Measurements from ENCODE around the gene CAPZA3.

The CAPZA3 gene

GRCh38 chr12:18703911-18704310 is 34.0 kb upstream of the CAPZA3 start:
- no peak overlapping the region for H3K4me3 ChIP-seq (ENCODE audit: low read depth, low read length)
- no peak for TF ChIP-seq CTCF (IDR thresholded peaks at IDR 0.05; ENCODE audit: low read depth, low read length, missing control alignments)
- DNase-seq (ENCODE audit: low read depth): no peak
- in situ Hi-C loops (cut with HindIII; ENCODE audit: low sequenced_read_pairs): no loop called here

GRCh38 chr12:18706798-18707197 is 31.1 kb upstream of the CAPZA3 start:
- no peak for TF ChIP-seq CTCF (IDR thresholded peaks at IDR 0.05; ENCODE audit: low read depth, low read length, missing control alignments)
- DNase-seq (ENCODE audit: low read depth): no peak
- H3K4me3 ChIP-seq (ENCODE audit: low read depth, low read length): no peak overlapping the region
- in situ Hi-C loops (cut with HindIII; ENCODE audit: low sequenced_read_pairs): no loop called here

- TF ChIP-seq CTCF (IDR thresholded peaks at IDR 0.05; ENCODE audit: low read depth, low read length, missing control alignments): no peak
- DNase-seq (ENCODE audit: low read depth): no peak
- in situ Hi-C loops (cut with HindIII; ENCODE audit: low sequenced_read_pairs): no loop called here
- H3K4me3 ChIP-seq (ENCODE audit: low read depth, low read length): no peak overlapping the region
Measured at GRCh38 chr12:18716236-18716635, 21.7 kb upstream of the CAPZA3 start.

- in situ Hi-C loops (cut with HindIII; ENCODE audit: low sequenced_read_pairs): no loop called here
- no peak for TF ChIP-seq CTCF (IDR thresholded peaks at IDR 0.05; ENCODE audit: low read depth, low read length, missing control alignments)
- no peak overlapping the region for H3K4me3 ChIP-seq (ENCODE audit: low read depth, low read length)
- no peak for DNase-seq (ENCODE audit: low read depth)
Measured at GRCh38 chr12:18718462-18718861, 19.5 kb upstream of the CAPZA3 start.

- TF ChIP-seq CTCF (IDR thresholded peaks at IDR 0.05; ENCODE audit: low read depth, low read length, missing control alignments): no peak
- no peak for DNase-seq (ENCODE audit: low read depth)
- H3K4me3 ChIP-seq (ENCODE audit: low read depth, low read length): no peak overlapping the region
- in situ Hi-C loops (cut with HindIII; ENCODE audit: low sequenced_read_pairs): no loop called here
Measured at GRCh38 chr12:18719922-18720510, 17.9 kb upstream of the CAPZA3 start.

GRCh38 chr12:18720690-18721089 is 17.2 kb upstream of the CAPZA3 start:
- H3K4me3 ChIP-seq (ENCODE audit: low read depth, low read length): no peak overlapping the region
- no peak for TF ChIP-seq CTCF (IDR thresholded peaks at IDR 0.05; ENCODE audit: low read depth, low read length, missing control alignments)
- DNase-seq (ENCODE audit: low read depth): no peak
- in situ Hi-C loops (cut with HindIII; ENCODE audit: low sequenced_read_pairs): no loop called here
